Neuronal stem cell (in vitro differentiated cells): ENCODE measurements around the gene PDE1C.

Source experiments
- DNase-seq: peaks from one replicate; pipeline ENCODE4 v3.0.0-alpha.2; 2013; ENCODE audit warnings: low spot score
- H2AFZ ChIP-seq: one replicate; pipeline ENCODE4 v1.6.1; 2013; ENCODE audit warnings: mild to moderate bottlenecking, low read length, inconsistent platforms
- H2AK5ac ChIP-seq: 2 replicates; pipeline ENCODE4 v1.6.1; 2013; ENCODE audit warnings: low read depth, mild to moderate bottlenecking, inconsistent platforms, low read length, moderate library complexity, mixed read lengths
- H2BK120ac ChIP-seq: 2 replicates; pipeline ENCODE4 v1.6.1; 2013; ENCODE audit warnings: low read depth, mild to moderate bottlenecking, inconsistent platforms, low read length, moderate library complexity, mixed read lengths
- H2BK12ac ChIP-seq: one replicate; pipeline ENCODE4 v1.6.1; 2013; ENCODE audit warnings: low read length, inconsistent platforms
- H2BK15ac ChIP-seq: 2 replicates; pipeline ENCODE4 v1.6.1; 2013; ENCODE audit warnings: mild to moderate bottlenecking, low read length, inconsistent platforms, mixed read lengths
- H2BK5ac ChIP-seq: one replicate; pipeline ENCODE4 v1.6.1; 2013; ENCODE audit warnings: inconsistent platforms, mild to moderate bottlenecking, low read length, moderate library complexity
- H3K14ac ChIP-seq: one replicate; pipeline ENCODE4 v1.6.1; 2013; ENCODE audit warnings: low read length, inconsistent platforms
- H3K18ac ChIP-seq: 2 replicates; pipeline ENCODE4 v1.6.1; 2013; ENCODE audit warnings: low read length, inconsistent platforms
- H3K23ac ChIP-seq: 2 replicates; pipeline ENCODE4 v1.6.1; 2013; ENCODE audit warnings: low read depth, mild to moderate bottlenecking, mixed read lengths, low read length, inconsistent platforms; ENCODE audit not compliant: poor library complexity
- H3K27ac ChIP-seq: replicated peaks from 3 replicates; pipeline ENCODE4 v1.5.1; 2013; ENCODE audit warnings: low read length, inconsistent platforms
- H3K27me3 ChIP-seq, 3 experiments: 2 replicates each; pipeline ENCODE4 v1.6.1; 2013; ENCODE audit warnings: low read length in 3 of 3, mild to moderate bottlenecking in 2 of 3, inconsistent platforms in 1 of 3, low read depth in 1 of 3, mixed read lengths in 1 of 3, moderate library complexity in 1 of 3; ENCODE audit not compliant: control insufficient read depth in 3 of 3, insufficient read depth in 3 of 3
- H3K36me3 ChIP-seq, 2 donors: replicated peaks in 1 of 2; 2 replicates each; pipeline ENCODE4 v1.6.1; 2013; ENCODE audit warnings: low read length in 2 of 2; ENCODE audit not compliant: control insufficient read depth in 2 of 2, insufficient read depth in 2 of 2
- H3K4ac ChIP-seq: 2 replicates; pipeline ENCODE4 v1.6.1; 2013; ENCODE audit warnings: inconsistent platforms, mild to moderate bottlenecking, low read length, moderate library complexity
- H3K4me1 ChIP-seq, 2 donors: 1 replicate in 1 of 2; 2 replicates in 1 of 2; pipeline ENCODE4 v1.6.1; 2013; ENCODE audit warnings: low read length in 2 of 2, low read depth in 1 of 2; ENCODE audit not compliant: control insufficient read depth in 2 of 2, insufficient read depth in 1 of 2
- H3K4me2 ChIP-seq: one replicate; pipeline ENCODE4 v1.6.1; 2013; ENCODE audit warnings: mild to moderate bottlenecking, low read length, inconsistent platforms; ENCODE audit not compliant: insufficient read depth, poor library complexity, severe bottlenecking
- H3K4me3 ChIP-seq, 2 donors: 2 replicates each; pipeline ENCODE4 v1.5.1; 2013; ENCODE audit warnings: low read length in 2 of 2, mild to moderate bottlenecking in 2 of 2, inconsistent platforms in 1 of 2, moderate library complexity in 1 of 2
- H3K79me1 ChIP-seq: one replicate; pipeline ENCODE4 v1.6.1; 2013; ENCODE audit warnings: low read depth, mild to moderate bottlenecking, inconsistent platforms, low read length, moderate library complexity
- H3K9ac ChIP-seq: one replicate; pipeline ENCODE4 v1.6.1; 2013; ENCODE audit warnings: mild to moderate bottlenecking, low read depth, low read length, inconsistent platforms; ENCODE audit not compliant: poor library complexity
- H3K9me3 ChIP-seq, 2 donors: replicated peaks in 1 of 2; 2 replicates each; pipeline versions ENCODE3 to v1.6.1; 2013; ENCODE audit warnings: low read length in 2 of 2, mild to moderate bottlenecking in 2 of 2, inconsistent platforms in 1 of 2, low read depth in 1 of 2, mixed read lengths in 1 of 2, moderate library complexity in 1 of 2; ENCODE audit not compliant: control insufficient read depth in 2 of 2, insufficient read depth in 1 of 2
- H4K8ac ChIP-seq: one replicate; pipeline ENCODE4 v1.6.1; 2013; ENCODE audit warnings: low read depth, mild to moderate bottlenecking, inconsistent platforms, low read length, moderate library complexity
- H4K91ac ChIP-seq: one replicate; pipeline ENCODE4 v1.6.1; 2013; ENCODE audit warnings: low read length, low read depth, mild to moderate bottlenecking, inconsistent platforms; ENCODE audit not compliant: poor library complexity
- WGBS, 2 donors: extraction: QIAGEN DNeasy Blood & Tissue Kit; methylation state at CpG; one replicate each; pipeline ENCODE4 v1.1.7; 2013; ENCODE audit warnings: missing lambda C conversion rate in 2 of 2, mixed read lengths in 1 of 2; ENCODE audit not compliant: insufficient read length in 2 of 2, insufficient replicate concordance in 1 of 2; ENCODE audit errors: extremely low coverage in 2 of 2; 5-methylcytosine and 5-hydroxymethylcytosine counted together

Gene PDE1C

DNA sequence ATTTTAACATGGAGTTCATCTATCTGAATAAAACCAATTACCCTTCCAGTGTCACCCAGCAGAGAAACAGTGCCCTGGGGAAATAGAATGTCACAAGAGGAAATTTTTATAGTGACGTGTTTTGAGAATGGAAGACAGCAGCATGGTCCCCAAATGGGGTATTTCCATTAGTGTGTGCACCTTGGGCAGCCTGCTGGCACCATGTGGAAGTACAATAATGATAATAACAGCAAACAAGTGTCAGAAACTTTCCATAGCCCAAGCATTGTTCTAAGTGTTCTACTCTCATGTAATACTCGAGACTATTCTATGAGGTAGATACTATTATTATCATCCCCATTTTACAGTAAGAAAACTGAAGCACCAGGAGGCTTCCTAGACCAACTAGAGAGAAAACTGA, 2.2 kb upstream of the PDE1C start:
- DNase-seq: no peak
- Histone ChIP-seq H4K8ac (no peak overlapping the region), H2AFZ (no peak overlapping the region), H2BK12ac (no peak overlapping the region), H3K4me3 (no peak overlapping the region), H2BK15ac (no peak overlapping the region), H3K4me2 (no peak overlapping the region), H3K23ac (no peak overlapping the region), H3K36me3 (no peaks in the 10 kb centered on the region), H3K79me1 (no peaks in the 10 kb centered on the region), H2BK120ac (no peak overlapping the region), H3K27me3 (peaks cover 0 to 45% (median 35%) of the 10 kb centered on the region in 3 experiments), H3K4ac (no peak overlapping the region), H3K18ac (no peak overlapping the region), H3K4me1 (peaks cover 2% of the 10 kb centered on the region in 2 donors), H4K91ac (no peak overlapping the region), H3K14ac (no peak overlapping the region), H3K9ac (no peak overlapping the region), H3K27ac (no peak overlapping the region), H3K9me3 (no peaks in the 10 kb centered on the region), H2BK5ac (no peak overlapping the region), H2AK5ac (no peak overlapping the region)
- no CpG with 5 or more reads among the region's 2 CpGs for WGBS, 2 donors

DNA sequence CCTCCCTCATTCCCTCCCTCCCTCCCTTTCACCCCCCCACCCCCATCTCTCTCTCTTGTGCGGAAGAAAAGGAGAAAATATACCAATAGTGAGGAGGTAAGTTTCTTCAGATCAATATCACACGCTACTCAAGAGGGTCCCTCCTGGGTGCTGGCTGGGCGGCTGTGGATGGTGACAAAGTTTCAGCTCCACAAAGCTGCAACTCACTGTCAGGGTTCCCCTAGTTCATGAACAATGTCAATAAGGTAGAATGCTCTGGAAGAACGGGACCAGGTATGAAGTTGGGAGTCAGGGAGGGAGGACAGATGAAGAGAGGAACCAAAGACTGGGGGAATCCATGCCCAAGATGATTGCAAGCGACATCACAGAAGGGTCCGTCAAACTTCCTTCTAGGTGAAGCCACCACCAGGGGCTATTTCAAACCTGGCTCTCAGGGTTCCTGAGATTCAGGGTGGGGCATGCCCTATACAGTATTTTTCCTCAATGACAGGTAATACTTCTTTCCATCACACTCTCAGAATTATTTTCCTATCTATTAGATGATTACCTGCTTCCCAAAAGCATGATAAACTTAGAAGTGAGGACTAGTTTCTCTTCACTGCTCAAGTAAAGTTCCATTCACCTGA, 1.4 kb upstream of the PDE1C start:
- H3K4me3 ChIP-seq: no peak overlapping the region
- WGBS, 2 donors: no CpG with 5 or more reads among the region's 6 CpGs
- no peak for DNase-seq

DNA sequence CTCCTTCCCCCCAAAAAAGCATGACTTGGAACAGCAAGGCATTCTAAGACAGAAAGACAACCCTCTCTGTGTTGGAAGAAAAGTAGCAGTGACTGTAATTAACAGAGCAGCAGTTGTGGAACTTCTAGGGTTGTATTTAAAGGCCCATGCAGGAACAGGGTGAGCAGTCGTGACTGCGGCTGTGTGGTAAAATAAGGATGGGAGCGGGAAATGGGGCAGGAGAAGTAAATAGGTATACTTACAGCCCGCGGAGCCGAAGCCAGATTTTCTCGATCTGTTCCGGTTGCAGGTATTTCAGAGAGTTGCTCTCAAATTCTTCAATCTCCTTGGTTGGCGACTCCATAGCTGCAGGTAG, 179 bp downstream of the PDE1C start:
- Histone ChIP-seq H2BK12ac (no peak overlapping the region), H3K9me3 (no peaks in the 10 kb centered on the region)

More for the DNA sequence above, 1.4 kb upstream of the PDE1C start:
- no peak overlapping the region for H3K14ac ChIP-seq
- no peak overlapping the region for H2BK120ac ChIP-seq
- no peak overlapping the region for H3K9ac ChIP-seq
- H4K91ac ChIP-seq: no peak overlapping the region
- no peaks in the 10 kb centered on the region for H3K36me3 ChIP-seq
- no peak overlapping the region for H3K4me2 ChIP-seq
- H3K79me1 ChIP-seq: no peaks in the 10 kb centered on the region
- no peak overlapping the region for H2BK5ac ChIP-seq
- H4K8ac ChIP-seq: no peak overlapping the region
- no peak overlapping the region for H3K27ac ChIP-seq
- peaks cover 0 to 50% (median 35%) of the 10 kb centered on the region in 3 experiments for H3K27me3 ChIP-seq
- H2BK12ac ChIP-seq: no peak overlapping the region
- no peak overlapping the region for H3K4ac ChIP-seq
- H2AK5ac ChIP-seq: no peak overlapping the region
- no peak overlapping the region for H2AFZ ChIP-seq
- H3K4me1 ChIP-seq: peaks cover 2% of the 10 kb centered on the region in 2 donors
- no peak overlapping the region for H3K18ac ChIP-seq
- no peak overlapping the region for H3K23ac ChIP-seq
- no peak overlapping the region for H2BK15ac ChIP-seq
- H3K9me3 ChIP-seq: no peaks in the 10 kb centered on the region

DNA sequence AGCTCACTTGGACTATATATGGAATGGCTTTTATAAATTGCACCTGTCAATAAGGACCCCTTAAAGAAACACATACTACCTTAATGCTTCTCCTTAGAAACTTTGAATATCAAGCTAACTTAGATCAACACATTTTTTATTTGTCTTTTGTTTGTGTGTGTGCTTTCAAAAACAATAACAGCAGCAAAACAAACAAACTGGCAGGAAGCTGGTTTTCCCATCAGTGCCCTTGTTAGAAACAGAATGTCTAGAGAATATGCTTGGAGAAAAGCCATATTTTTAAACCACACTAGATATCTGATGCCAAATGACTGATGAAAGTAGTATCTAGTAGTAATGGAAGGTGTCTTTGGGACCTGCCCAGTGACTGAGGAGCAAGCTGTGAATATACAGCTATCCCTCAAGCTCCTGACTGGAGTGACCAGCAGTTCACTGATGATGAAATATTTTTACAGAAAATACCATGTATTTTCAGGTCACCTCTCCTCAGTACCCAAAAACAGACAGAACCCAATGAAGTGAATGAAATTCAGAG, 1.0 kb downstream of the PDE1C start:
- H2BK120ac ChIP-seq: no peak overlapping the region
- H3K14ac ChIP-seq: no peak overlapping the region
- no peaks in the 10 kb centered on the region for H3K9me3 ChIP-seq
- H3K4me3 ChIP-seq: no peak overlapping the region
- no peak overlapping the region for H3K18ac ChIP-seq
- no peak overlapping the region for H2BK15ac ChIP-seq
- no peak overlapping the region for H2BK12ac ChIP-seq
- no peak overlapping the region for H3K4ac ChIP-seq
- no peak overlapping the region for H3K23ac ChIP-seq
- no peaks in the 10 kb centered on the region for H3K36me3 ChIP-seq
- H3K27me3 ChIP-seq: peaks cover 0 to 50% (median 35%) of the 10 kb centered on the region in 3 experiments
- H2BK5ac ChIP-seq: no peak overlapping the region
- no peak overlapping the region for H2AFZ ChIP-seq
- H4K91ac ChIP-seq: no peak overlapping the region
- DNase-seq: no peak
- H4K8ac ChIP-seq: no peak overlapping the region
- peaks cover 2% of the 10 kb centered on the region in 2 donors for H3K4me1 ChIP-seq
- H3K27ac ChIP-seq: no peak overlapping the region
- H3K9ac ChIP-seq: no peak overlapping the region
- no peaks in the 10 kb centered on the region for H3K79me1 ChIP-seq
- no peak overlapping the region for H2AK5ac ChIP-seq
- no peak overlapping the region for H3K4me2 ChIP-seq

More for the DNA sequence above, 179 bp downstream of the PDE1C start:
- Histone ChIP-seq H3K36me3 (no peaks in the 10 kb centered on the region), H3K18ac (peak overlapping the region; percentile 5), H2BK5ac (no peak overlapping the region), H3K27me3 (peaks cover 0 to 50% (median 35%) of the 10 kb centered on the region in 3 experiments), H3K4me2 (peak overlapping the region; percentile 95), H4K8ac (no peak overlapping the region), H3K79me1 (no peaks in the 10 kb centered on the region), H3K4me3 (peak overlapping the region in 1 of 2 donors; percentile 78), H2AFZ (peak overlapping the region; percentile 84), H3K4me1 (peaks cover 2% of the 10 kb centered on the region in 2 donors), H3K23ac (peak overlapping the region; percentile 27), H3K14ac (no peak overlapping the region), H2BK15ac (no peak overlapping the region), H4K91ac (no peak overlapping the region), H3K9ac (no peak overlapping the region), H2AK5ac (no peak overlapping the region), H3K27ac (no peak overlapping the region), H2BK120ac (no peak overlapping the region), H3K4ac (no peak overlapping the region)
- no CpG with 5 or more reads among the region's 9 CpGs for WGBS, 2 donors
- DNase-seq: no peak
